ENCODE measurements around the gene SRC. TPM values are rescaled to one million over a fixed set of nuclear protein-coding genes. Genes with fewer than 3 reads are reported as not detected.

The SRC gene
- total RNA-seq, 1 experiment from 2014 or later, result 197 TPM

DNA sequence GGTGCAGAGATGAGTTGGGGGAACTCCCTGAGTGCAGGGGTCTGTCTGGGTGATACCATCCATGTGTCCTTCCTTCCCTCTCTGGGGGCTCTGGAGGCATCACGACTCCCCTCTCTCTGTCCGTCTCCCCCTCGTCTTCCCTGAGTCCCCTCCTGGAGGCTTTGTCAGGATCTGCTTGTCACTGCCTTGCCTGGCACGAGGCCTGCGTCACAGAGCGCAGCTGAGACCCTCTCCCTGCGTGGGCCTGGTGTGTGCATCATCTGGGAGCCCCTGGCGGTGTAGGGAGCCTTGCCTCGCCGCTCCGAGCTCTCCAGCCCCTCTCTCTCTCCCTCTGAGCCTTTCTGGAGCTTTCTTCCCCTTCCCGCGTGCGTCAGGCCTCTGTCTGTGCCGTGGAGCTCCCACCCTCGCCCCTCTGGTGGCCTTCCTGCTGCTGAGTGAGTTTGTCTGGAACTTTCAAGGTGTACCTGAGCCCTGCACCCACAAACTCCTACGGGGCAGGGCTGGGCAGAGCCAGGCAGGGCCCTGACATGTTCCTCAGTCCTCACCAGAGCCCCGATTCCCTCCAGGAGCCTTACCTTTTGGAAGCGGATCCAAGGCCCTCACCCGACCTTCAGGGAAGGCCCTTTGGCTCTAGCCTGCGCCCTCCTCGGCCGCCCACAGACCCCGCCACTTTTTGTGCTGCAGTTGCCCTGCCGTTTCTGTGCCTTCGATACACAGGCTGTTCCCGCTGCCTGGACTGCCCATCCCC, 70.3 kb downstream of the SRC start:
- Mint-ChIP-seq H3K9me3 (ENCODE audit: unreplicated experiment) (no peaks in the 10 kb centered on the region), H3K36me3 (ENCODE audit: insufficient read depth, unreplicated experiment) (no peaks in the 10 kb centered on the region), H3K4me1 (ENCODE audit: low read depth, unreplicated experiment) (no peaks in the 10 kb centered on the region), H3K4me3 (ENCODE audit: unreplicated experiment) (no peak overlapping the region), H3K27ac (ENCODE audit: unreplicated experiment) (no peak overlapping the region), H3K27me3 (ENCODE audit: insufficient read depth, unreplicated experiment) (peaks cover 15% of the 10 kb centered on the region)
- H3K9me3 ChIP-seq, result no peaks in the 10 kb centered on the region
- intact Hi-C loops (cut with micrococcal nuclease; ENCODE audit: unreplicated experiment), result no loop called here
- CTCF ChIA-PET, result no interaction called here
- TF ChIP-seq, protein P1, sequence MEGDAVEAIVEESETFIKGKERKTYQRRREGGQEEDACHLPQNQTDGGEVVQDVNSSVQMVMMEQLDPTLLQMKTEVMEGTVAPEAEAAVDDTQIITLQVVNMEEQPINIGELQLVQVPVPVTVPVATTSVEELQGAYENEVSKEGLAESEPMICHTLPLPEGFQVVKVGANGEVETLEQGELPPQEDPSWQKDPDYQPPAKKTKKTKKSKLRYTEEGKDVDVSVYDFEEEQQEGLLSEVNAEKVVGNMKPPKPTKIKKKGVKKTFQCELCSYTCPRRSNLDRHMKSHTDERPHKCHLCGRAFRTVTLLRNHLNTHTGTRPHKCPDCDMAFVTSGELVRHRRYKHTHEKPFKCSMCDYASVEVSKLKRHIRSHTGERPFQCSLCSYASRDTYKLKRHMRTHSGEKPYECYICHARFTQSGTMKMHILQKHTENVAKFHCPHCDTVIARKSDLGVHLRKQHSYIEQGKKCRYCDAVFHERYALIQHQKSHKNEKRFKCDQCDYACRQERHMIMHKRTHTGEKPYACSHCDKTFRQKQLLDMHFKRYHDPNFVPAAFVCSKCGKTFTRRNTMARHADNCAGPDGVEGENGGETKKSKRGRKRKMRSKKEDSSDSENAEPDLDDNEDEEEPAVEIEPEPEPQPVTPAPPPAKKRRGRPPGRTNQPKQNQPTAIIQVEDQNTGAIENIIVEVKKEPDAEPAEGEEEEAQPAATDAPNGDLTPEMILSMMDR (IDR thresholded peaks at IDR 0.05; ENCODE audit: insufficient read depth in 1 of 2, low read depth in 1 of 2, low read length in 1 of 2, severe bottlenecking in 1 of 2, unreplicated experiment in 1 of 2), result no peak
- BruUV-seq (replicated peaks), result no TSS peak
- no peaks in the 10 kb centered on the region; the same call in 1 of the 2 replicates for H3K27me3 ChIP-seq (replicated peaks; ENCODE audit: control insufficient read depth, insufficient read depth, low read length)
- no peak overlapping the region for H3K4me3 ChIP-seq (ENCODE audit: low read depth, low read length)
- 0 out of 2 replicates have a peak, but pooled peaks cover 3% of the 10 kb centered on the region for H3K4me1 ChIP-seq
- POLR2A ChIA-PET, result no interaction called here
- no peak for DNase-seq
- no peaks in the 10 kb centered on the region for H3K36me3 ChIP-seq (ENCODE audit: control insufficient read depth, insufficient read depth, low read length)

DNA sequence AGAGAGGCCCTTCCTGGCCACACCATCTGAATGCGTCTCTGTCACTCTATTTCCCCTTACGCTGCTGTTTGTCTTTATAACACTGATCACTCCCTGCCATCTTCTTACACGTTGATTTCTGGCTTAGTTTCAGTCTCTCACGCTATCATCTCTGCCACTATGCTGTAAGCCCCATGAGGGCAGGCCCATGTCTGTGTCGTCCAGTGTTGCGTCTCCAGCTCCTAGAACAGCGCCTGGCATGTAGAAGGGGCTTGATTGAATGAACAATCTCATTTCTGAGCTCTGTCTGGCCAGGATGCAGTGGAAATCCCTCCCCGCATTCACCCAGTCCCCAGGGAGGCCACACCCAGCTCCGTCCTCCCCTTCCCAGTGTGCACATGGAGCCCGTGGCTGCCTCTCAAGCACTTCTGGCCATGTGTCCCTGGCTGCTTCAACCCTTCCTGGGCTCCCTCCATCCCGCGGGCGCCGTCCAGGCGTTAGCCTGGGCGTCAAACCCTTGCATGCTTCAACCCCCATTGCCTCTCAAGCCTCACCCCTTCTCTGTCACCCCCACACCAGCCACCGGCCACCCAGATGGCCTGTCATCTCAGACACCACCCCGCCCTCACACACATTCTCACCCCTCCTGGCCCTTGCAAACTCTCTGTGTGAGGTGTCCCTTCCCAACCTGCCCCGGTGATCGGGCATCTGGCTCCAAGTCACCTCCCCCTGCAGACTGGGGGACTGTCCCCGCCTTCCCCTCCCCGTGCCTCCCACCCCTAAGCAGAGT, 71.1 kb downstream of the SRC start:
- no peaks in the 10 kb centered on the region for H3K4me1 Mint-ChIP-seq (ENCODE audit: low read depth, unreplicated experiment)
- POLR2A ChIA-PET, result no interaction called here
- H3K9me3 Mint-ChIP-seq (ENCODE audit: unreplicated experiment), result no peaks in the 10 kb centered on the region
- BruUV-seq (replicated peaks), result no TSS peak
- H3K27me3 ChIP-seq (replicated peaks; ENCODE audit: control insufficient read depth, insufficient read depth, low read length), result no peaks in the 10 kb centered on the region; the same call in 1 of the 2 replicates
- H3K4me3 ChIP-seq (ENCODE audit: low read depth, low read length), result no peak overlapping the region
- no peak overlapping the region for H3K27ac Mint-ChIP-seq (ENCODE audit: unreplicated experiment)
- H3K4me1 ChIP-seq, result 0 out of 2 replicates have a peak, but pooled peaks cover 3% of the 10 kb centered on the region
- TF ChIP-seq, protein P1 (IDR thresholded peaks at IDR 0.05; ENCODE audit: insufficient read depth in 1 of 2, low read depth in 1 of 2, low read length in 1 of 2, severe bottlenecking in 1 of 2, unreplicated experiment in 1 of 2), result no peak
- H3K27me3 Mint-ChIP-seq (ENCODE audit: insufficient read depth, unreplicated experiment), result peaks cover 19% of the 10 kb centered on the region
- H3K36me3 ChIP-seq (ENCODE audit: control insufficient read depth, insufficient read depth, low read length), result no peaks in the 10 kb centered on the region
- no peak for DNase-seq
- no peak overlapping the region for H3K4me3 Mint-ChIP-seq (ENCODE audit: unreplicated experiment)
- no peaks in the 10 kb centered on the region for H3K9me3 ChIP-seq
- intact Hi-C loops (cut with micrococcal nuclease; ENCODE audit: unreplicated experiment), result no loop called here
- no peaks in the 10 kb centered on the region for H3K36me3 Mint-ChIP-seq (ENCODE audit: insufficient read depth, unreplicated experiment)
- CTCF ChIA-PET, result no interaction called here

GRCh38 chr20:37417617-37418467, 71.9 kb downstream of the SRC start:
- peaks cover 22% of the 10 kb centered on the region for H3K27me3 Mint-ChIP-seq (ENCODE audit: insufficient read depth, unreplicated experiment)

More at GRCh38 chr20:37417617-37418467, 71.9 kb downstream of the SRC start:
- no peaks in the 10 kb centered on the region for H3K36me3 Mint-ChIP-seq (ENCODE audit: insufficient read depth, unreplicated experiment)
- intact Hi-C loops (cut with micrococcal nuclease; ENCODE audit: unreplicated experiment), result no loop called here
- Histone ChIP-seq H3K4me1 (0 out of 2 replicates have a peak, but pooled peaks cover 3% of the 10 kb centered on the region), H3K4me3 (ENCODE audit: low read depth, low read length) (no peak overlapping the region), H3K27me3 (replicated peaks; ENCODE audit: control insufficient read depth, insufficient read depth, low read length) (no peaks in the 10 kb centered on the region; the same call in 1 of the 2 replicates), H3K9me3 (no peaks in the 10 kb centered on the region), H3K36me3 (ENCODE audit: control insufficient read depth, insufficient read depth, low read length) (no peaks in the 10 kb centered on the region)
- BruUV-seq (replicated peaks), result no TSS peak
- H3K27ac Mint-ChIP-seq (ENCODE audit: unreplicated experiment), result no peak overlapping the region
- no peak for DNase-seq
- H3K9me3 Mint-ChIP-seq (ENCODE audit: unreplicated experiment), result no peaks in the 10 kb centered on the region
- ChIA-PET POLR2A (no interaction called here), CTCF (no interaction called here)
- TF ChIP-seq, protein P1 (IDR thresholded peaks at IDR 0.05; ENCODE audit: insufficient read depth in 1 of 2, low read depth in 1 of 2, low read length in 1 of 2, severe bottlenecking in 1 of 2, unreplicated experiment in 1 of 2), result no peak
- H3K4me3 Mint-ChIP-seq (ENCODE audit: unreplicated experiment), result no peak overlapping the region
- no peaks in the 10 kb centered on the region for H3K4me1 Mint-ChIP-seq (ENCODE audit: low read depth, unreplicated experiment)

All from Caco-2 (cell line).